Activated CD4-positive, alpha-beta T cell treated with anti-CD3 and anti-CD28 coated beads, Interleukin-2, amount 50 U/mL, for 24 hours (primary cell): Measurements from ENCODE around the gene ABHD12B.
A peak's percentile ranks its signal among the peaks of the same experiment; 100 is the strongest.

ENCODE experiments used
- DNase-seq, 2 donors: peaks; one replicate each; pipeline ENCODE4 v3.0.0-alpha.2; 2020; ENCODE audit warnings: low read depth in 1 of 2, low spot score in 1 of 2

Gene ABHD12B

GRCh38 chr14:50871914-50872732, at the start of gene ABHD12B:
Gene ABHD12B (plus strand): TSS chr14:50872053. CDS start chr14:50872175, 122 bp downstream.
- DNase-seq = no peak

GRCh38 chr14:50822501-50823042, 49.3 kb upstream of the ABHD12B start:
- DNase-seq = no peak

- no peak for DNase-seq
Measured at GRCh38 chr14:50823051-50823761, 48.6 kb upstream of the ABHD12B start.

- DNase-seq = no peak
Measured at GRCh38 chr14:50823762-50824636, 47.9 kb upstream of the ABHD12B start.

- no peak for DNase-seq
Measured at GRCh38 chr14:50825307-50825706, 46.5 kb upstream of the ABHD12B start.

- no peak for DNase-seq
Measured at GRCh38 chr14:50826681-50827080, 45.2 kb upstream of the ABHD12B start.

GRCh38 chr14:50828721-50829488, 42.9 kb upstream of the ABHD12B start:
- DNase-seq = no peak

- DNase-seq = no peak
Measured at GRCh38 chr14:50829489-50830043, 42.3 kb upstream of the ABHD12B start.

GRCh38 chr14:50830044-50830931, 41.6 kb upstream of the ABHD12B start:
- DNase-seq = peak; percentile 44 to 50

- DNase-seq = peak; percentile 45 to 52
Measured at GRCh38 chr14:50830932-50831725, 40.7 kb upstream of the ABHD12B start, which contains the start of gene NIN. Gene NIN (minus strand): TSS chr14:50831162. CDS start chr14:50822056, 9,106 bp downstream.

GRCh38 chr14:50831726-50832168, 40.1 kb upstream of the ABHD12B start:
- no peak for DNase-seq

- DNase-seq = no peak
Measured at GRCh38 chr14:50832935-50833630, 38.8 kb upstream of the ABHD12B start.

- DNase-seq = no peak
Measured at GRCh38 chr14:50834802-50835276, 37.0 kb upstream of the ABHD12B start.

- no peak for DNase-seq
Measured at GRCh38 chr14:50835280-50835679, 36.6 kb upstream of the ABHD12B start.

- DNase-seq = no peak
Measured at GRCh38 chr14:50836515-50836914, 35.3 kb upstream of the ABHD12B start.

- no peak for DNase-seq
Measured at GRCh38 chr14:50837271-50837670, 34.6 kb upstream of the ABHD12B start.

GRCh38 chr14:50837850-50838470, 33.9 kb upstream of the ABHD12B start:
- no peak for DNase-seq
